ENCODE measurements around the gene SEMA5B. TPM values are rescaled to one million over a fixed set of nuclear protein-coding genes. Genes with fewer than 3 reads are reported as not detected.

The SEMA5B gene, protein sequence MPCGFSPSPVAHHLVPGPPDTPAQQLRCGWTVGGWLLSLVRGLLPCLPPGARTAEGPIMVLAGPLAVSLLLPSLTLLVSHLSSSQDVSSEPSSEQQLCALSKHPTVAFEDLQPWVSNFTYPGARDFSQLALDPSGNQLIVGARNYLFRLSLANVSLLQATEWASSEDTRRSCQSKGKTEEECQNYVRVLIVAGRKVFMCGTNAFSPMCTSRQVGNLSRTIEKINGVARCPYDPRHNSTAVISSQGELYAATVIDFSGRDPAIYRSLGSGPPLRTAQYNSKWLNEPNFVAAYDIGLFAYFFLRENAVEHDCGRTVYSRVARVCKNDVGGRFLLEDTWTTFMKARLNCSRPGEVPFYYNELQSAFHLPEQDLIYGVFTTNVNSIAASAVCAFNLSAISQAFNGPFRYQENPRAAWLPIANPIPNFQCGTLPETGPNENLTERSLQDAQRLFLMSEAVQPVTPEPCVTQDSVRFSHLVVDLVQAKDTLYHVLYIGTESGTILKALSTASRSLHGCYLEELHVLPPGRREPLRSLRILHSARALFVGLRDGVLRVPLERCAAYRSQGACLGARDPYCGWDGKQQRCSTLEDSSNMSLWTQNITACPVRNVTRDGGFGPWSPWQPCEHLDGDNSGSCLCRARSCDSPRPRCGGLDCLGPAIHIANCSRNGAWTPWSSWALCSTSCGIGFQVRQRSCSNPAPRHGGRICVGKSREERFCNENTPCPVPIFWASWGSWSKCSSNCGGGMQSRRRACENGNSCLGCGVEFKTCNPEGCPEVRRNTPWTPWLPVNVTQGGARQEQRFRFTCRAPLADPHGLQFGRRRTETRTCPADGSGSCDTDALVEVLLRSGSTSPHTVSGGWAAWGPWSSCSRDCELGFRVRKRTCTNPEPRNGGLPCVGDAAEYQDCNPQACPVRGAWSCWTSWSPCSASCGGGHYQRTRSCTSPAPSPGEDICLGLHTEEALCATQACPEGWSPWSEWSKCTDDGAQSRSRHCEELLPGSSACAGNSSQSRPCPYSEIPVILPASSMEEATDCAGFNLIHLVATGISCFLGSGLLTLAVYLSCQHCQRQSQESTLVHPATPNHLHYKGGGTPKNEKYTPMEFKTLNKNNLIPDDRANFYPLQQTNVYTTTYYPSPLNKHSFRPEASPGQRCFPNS
- 33.2 TPM for total RNA-seq

GRCh38 chr3:123027292-123028232, at the start of gene SEMA5B:
TSS of gene SEMA5B (minus strand) at chr3:123027763. CDS start at chr3:122961263, 66,500 bp downstream.

DNA sequence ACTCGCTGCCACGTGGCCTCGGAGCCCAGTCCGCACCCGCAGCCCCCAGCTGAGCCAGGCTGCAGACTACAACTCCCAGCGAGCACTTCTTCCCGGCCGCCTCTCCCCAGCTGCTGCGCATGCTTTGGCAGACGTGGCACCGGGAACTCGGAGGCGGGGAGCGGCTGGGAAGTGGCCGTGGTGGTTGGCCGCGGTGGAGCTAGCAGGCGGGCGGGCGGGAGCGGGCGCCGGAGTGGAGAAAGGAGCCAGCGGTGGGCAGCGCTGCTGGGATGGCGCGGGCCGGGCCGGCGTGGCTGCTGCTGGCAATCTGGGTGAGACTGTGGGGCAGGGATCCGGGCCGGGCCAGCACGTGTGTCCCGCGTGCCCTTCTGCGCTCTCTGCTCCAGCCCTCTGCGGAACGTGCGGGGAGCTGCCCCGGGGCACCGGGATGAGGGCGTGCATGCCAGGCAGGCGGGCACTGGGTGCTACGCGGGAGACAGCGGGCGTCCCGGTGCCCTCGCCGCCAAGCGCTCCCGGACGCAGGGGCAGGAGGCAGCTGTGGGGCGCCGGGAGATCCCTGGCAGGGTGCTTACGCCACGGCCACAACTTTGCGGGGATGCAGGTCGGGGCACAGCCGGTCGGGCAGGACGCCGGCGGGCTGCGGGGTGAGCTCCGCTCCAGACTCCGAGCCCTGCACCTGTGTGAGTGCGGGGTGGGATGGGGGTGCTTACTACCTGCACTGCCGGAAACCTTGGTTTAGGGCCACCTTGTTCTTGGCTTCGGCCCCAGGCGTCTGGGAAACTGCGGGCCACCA, 39.5 kb upstream of the SEMA5B start, which contains the start of gene PDIA5:
TSS of gene PDIA5 (plus strand) at position 130 of the 793 bp plus-strand sequence. CDS start at position 270, 140 bp downstream.

Other genes with a start within 250 kb of the SEMA5B start
- 12.5 TPM for gene HSPBAP1, start 233.9 kb downstream of the SEMA5B start, total RNA-seq
- gene SLC49A4, start 232.7 kb downstream of the SEMA5B start, total RNA-seq = 24.1 TPM
- gene PDIA5, start 39.3 kb upstream of the SEMA5B start, total RNA-seq = 52.9 TPM
- gene SEC22A, start 174.2 kb upstream of the SEMA5B start, total RNA-seq = 90.6 TPM

Data from camera-type eye (tissue), 1 donor.